HG03103 (cell line): ENCODE data around the gene MCIDAS.

ENCODE experiments used
- ATAC-seq: cut with Tn5 transposase; IDR thresholded peaks from one replicate; pipeline ENCODE4 v1.9.1; 2021; ENCODE audit warnings: low read depth; ENCODE audit not compliant: unreplicated experiment

The MCIDAS gene

DNA sequence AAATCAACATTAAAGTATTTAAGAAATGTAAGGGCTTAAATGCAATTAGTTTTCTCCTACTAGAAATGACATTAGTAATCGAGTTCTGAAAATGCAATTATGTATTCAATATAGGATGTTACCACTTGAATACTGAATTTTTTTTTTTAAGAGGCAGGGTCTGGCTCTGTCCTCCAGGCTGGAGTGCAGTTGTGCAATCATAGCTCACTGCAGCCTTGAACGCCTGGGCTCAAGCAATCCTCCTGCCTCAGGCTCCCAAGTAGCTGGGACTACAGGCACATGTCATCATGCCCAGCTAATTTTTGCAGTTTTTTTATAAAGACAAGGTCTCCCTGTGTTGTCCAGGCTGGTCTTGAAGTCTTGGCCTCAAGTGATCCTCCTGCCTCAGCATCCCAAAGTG is 55.6 kb downstream of the MCIDAS start:
- no peak for ATAC-seq
